ENCODE measurements around the gene ZFHX3. TPM values are rescaled to one million over a fixed set of nuclear protein-coding genes. Genes with fewer than 3 reads are reported as not detected.

ZFHX3 gene
- total and polyA plus RNA-seq, 9 of the 15 experiments (the other 6 are each of a cell fraction or from before 2014, with no cell fraction given) = 0.01 to 0.23 (median 0.06) TPM; not detected in 4

GRCh38 chr16:72952404-72952803, 95.5 kb downstream of the ZFHX3 start:
- ChIA-PET POLR2A (interaction anchor here (0.6 kb wide), 1 partner anchor 429 kb away, joined by 3 read pairs; no protein-coding TSS in a partner anchor), CTCF (ENCODE audit: low intra/inter-chr PET ratio) (no interaction called here)
- no peaks in the 10 kb centered on the region for H3K4me1 ChIP-seq (replicated peaks in 1 of 2; ENCODE audit: control insufficient read depth in 2 of 2, insufficient read depth in 2 of 2, low read length in 2 of 2)
- H3K4me2 ChIP-seq (ENCODE audit: insufficient read depth, low read length) = no peak overlapping the region
- H3K27ac ChIP-seq (ENCODE audit: extremely low read depth, low read depth, low read length) = no peak overlapping the region
- intact Hi-C loops (cut with micrococcal nuclease) (no loop called here), in situ Hi-C loops (cut with MboI) (no loop called here)
- H3K27me3 ChIP-seq (ENCODE audit: control insufficient read depth in 2 of 2, insufficient read depth in 2 of 2, low read length in 2 of 2) = peaks cover 24 to 49% of the 10 kb centered on the region in 2 experiments
- H3K4me3 ChIP-seq = no peak overlapping the region
- H3K9ac ChIP-seq (ENCODE audit: insufficient read depth in 1 of 2, low read depth in 2 of 2, low read length in 2 of 2) = no peak overlapping the region
- WGBS (ENCODE audit: insufficient coverage, low coverage, missing lambda C conversion rate) = 0% methylated on average over 10 of the region's 10 CpGs
- no peaks in the 10 kb centered on the region for H4K20me1 ChIP-seq (replicated peaks; ENCODE audit: control insufficient read depth, insufficient read depth, low read length)
- TF ChIP-seq, protein P1, sequence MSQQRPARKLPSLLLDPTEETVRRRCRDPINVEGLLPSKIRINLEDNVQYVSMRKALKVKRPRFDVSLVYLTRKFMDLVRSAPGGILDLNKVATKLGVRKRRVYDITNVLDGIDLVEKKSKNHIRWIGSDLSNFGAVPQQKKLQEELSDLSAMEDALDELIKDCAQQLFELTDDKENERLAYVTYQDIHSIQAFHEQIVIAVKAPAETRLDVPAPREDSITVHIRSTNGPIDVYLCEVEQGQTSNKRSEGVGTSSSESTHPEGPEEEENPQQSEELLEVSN (IDR thresholded peaks at IDR 0.05; ENCODE audit: borderline replicate concordance in 1 of 2, extremely low read depth in 1 of 2, insufficient read depth in 1 of 2, insufficient read length in 1 of 2, low read depth in 1 of 2, low read length in 1 of 2, poor library complexity in 1 of 2, severe bottlenecking in 1 of 2) = peak in 1 of 2 experiments; percentile 18
- TF ChIP-seq ELF2 (CRISPR knock-in tag; IDR thresholded peaks at IDR 0.05) = no peak
- TF ChIP-seq, protein P2, sequence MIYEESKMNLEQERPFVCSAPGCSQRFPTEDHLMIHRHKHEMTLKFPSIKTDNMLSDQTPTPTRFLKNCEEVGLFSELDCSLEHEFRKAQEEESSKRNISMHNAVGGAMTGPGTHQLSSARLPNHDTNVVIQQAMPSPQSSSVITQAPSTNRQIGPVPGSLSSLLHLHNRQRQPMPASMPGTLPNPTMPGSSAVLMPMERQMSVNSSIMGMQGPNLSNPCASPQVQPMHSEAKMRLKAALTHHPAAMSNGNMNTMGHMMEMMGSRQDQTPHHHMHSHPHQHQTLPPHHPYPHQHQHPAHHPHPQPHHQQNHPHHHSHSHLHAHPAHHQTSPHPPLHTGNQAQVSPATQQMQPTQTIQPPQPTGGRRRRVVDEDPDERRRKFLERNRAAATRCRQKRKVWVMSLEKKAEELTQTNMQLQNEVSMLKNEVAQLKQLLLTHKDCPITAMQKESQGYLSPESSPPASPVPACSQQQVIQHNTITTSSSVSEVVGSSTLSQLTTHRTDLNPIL (CRISPR knock-in tag; IDR thresholded peaks at IDR 0.05) = no peak
- H3K36me3 ChIP-seq (ENCODE audit: control insufficient read depth, insufficient read depth, low read length) = no peaks in the 10 kb centered on the region
- H2AFZ ChIP-seq (ENCODE audit: low read depth, low read length) = no peak overlapping the region
- no peaks in the 10 kb centered on the region; the same call in 1 of the 2 replicates for H3K9me3 ChIP-seq (replicated peaks; ENCODE audit: control insufficient read depth, insufficient read depth, low read depth, low read length)
- no peak for ATAC-seq
- no peaks in the 10 kb centered on the region for H3K9me1 ChIP-seq (ENCODE audit: control insufficient read depth, insufficient read depth, low read length)
- H3K79me2 ChIP-seq (ENCODE audit: control insufficient read depth, insufficient read depth, low read length) = no peaks in the 10 kb centered on the region
- DNase-seq (ENCODE audit: extremely low read depth in 1 of 4, low spot score in 3 of 4) = no peak
- no TSS peak for BruUV-seq (replicated peaks)
- no peak for FAIRE-seq

All from K562 (cell line).